ENCODE measurements around the gene FOXN3.

GRCh38 chr14:89139404-89140247 lies 277.4 kb downstream of the FOXN3 start:
- TF ChIP-seq POLR2AphosphoS5 (IDR thresholded peaks at IDR 0.05; ENCODE audit: borderline replicate concordance, low read depth, low read length) (no peak), EZH2 (IDR thresholded peaks at IDR 0.05) (no peak), FOXP2 (optimal IDR thresholded peaks at IDR 0.05; ENCODE audit: control extremely low read depth, extremely low read length, insufficient read depth) (no peak)

Data from SK-N-MC (cell line).